ENCODE data around the gene DEDD.

Gene DEDD

DNA sequence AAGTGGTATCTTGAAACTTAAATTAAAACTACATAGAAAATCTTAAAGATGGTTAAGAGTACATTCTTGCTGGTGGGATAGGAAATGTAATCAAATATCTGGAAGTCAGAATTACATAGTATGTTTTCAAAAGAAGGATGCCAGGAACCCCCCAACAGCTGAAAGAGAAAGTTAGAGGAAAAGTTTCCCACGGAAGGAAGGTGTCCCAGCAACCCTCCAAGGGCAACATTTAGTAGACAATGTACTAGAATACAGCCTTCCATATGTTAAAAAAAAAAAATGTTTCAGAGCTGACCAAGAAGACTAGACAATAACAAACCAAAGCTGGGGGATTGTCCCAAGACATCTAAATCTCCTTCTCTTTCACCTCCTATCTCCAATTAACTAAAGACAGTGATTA, 2.2 kb downstream of the DEDD start:
- H3K4me3 ChIP-seq (ENCODE audit: control insufficient read depth, low read depth, low read length), result no peak overlapping the region
- DNase-seq (ENCODE audit: low read depth), result no peak

DNA sequence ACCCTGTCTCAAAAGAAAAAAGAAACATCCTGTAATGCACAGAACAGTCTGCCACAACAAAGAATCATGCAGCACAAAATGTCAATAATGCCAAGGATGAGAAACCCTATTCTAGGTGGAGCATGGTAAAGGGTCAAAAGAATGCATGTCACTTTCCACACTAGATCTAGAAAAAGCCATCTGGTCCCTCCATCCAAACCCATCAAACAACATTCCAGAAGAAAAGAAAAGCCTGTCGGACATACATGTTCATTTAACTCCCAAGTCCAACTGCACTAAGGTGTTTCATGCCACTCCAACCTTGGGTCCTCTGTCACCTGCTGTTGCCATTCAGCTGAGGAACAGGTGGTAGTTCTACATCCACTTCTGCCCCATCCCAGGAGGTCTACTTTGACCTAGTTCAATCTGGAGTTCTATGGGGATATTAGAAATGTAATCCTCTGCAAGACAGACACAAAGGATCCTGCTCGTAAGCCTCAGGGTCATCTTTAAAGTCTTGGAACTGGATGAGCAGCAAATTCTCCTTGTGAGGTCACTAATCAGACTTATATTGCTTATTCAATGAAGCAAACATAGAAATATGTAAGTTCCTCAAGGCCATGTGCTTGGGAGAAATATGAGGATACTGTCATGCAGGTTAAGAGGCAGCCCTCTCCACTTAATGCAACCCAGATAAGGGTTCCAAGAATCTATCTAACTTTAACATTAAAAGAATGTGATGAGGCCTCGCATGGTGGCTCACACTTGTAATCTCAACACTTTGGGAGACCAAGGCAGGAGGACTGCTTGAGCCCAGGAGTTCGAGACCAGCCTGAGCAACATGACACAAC, 3.7 kb downstream of the DEDD start:
- TF ChIP-seq CTCF (IDR thresholded peaks at IDR 0.05; ENCODE audit: control insufficient read depth, insufficient read depth, low read depth, low read length, missing control alignments), result no peak
- no peak overlapping the region for H3K4me3 ChIP-seq (ENCODE audit: control insufficient read depth, low read depth, low read length)
- DNase-seq (ENCODE audit: low read depth), result no peak

More for the DNA sequence above, 2.2 kb downstream of the DEDD start:
- TF ChIP-seq CTCF (IDR thresholded peaks at IDR 0.05; ENCODE audit: control insufficient read depth, insufficient read depth, low read depth, low read length, missing control alignments), result no peak

DNA sequence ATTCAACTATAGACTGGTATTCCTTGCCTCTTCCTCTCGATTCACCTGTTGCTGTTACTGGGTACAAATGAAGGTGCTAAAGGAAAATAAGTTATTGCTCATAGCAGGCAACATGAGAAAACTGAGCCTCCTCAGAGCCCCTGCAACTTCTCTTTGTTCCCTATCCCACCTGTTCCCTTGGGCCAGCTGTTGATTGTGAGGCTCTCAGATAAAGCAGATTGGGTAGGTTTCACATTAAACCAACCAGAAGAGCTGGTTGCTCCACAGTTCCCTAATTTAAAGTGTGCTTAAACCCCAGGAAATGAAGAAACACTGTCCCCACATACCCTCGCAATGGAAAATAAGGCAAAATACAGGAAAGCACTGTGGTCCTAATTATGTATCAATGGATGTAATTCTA, 4.8 kb downstream of the DEDD start:
- no peak for DNase-seq (ENCODE audit: low read depth)
- no peak overlapping the region for H3K4me3 ChIP-seq (ENCODE audit: control insufficient read depth, low read depth, low read length)
- TF ChIP-seq CTCF (IDR thresholded peaks at IDR 0.05; ENCODE audit: control insufficient read depth, insufficient read depth, low read depth, low read length, missing control alignments), result no peak

- no peak for DNase-seq (ENCODE audit: low read depth)
- no peak for TF ChIP-seq CTCF (IDR thresholded peaks at IDR 0.05; ENCODE audit: control insufficient read depth, insufficient read depth, low read depth, low read length, missing control alignments)
- no peak overlapping the region for H3K4me3 ChIP-seq (ENCODE audit: control insufficient read depth, low read depth, low read length)
Observed at GRCh38 chr1:161122967-161123366, 9.5 kb downstream of the DEDD start.

DNA sequence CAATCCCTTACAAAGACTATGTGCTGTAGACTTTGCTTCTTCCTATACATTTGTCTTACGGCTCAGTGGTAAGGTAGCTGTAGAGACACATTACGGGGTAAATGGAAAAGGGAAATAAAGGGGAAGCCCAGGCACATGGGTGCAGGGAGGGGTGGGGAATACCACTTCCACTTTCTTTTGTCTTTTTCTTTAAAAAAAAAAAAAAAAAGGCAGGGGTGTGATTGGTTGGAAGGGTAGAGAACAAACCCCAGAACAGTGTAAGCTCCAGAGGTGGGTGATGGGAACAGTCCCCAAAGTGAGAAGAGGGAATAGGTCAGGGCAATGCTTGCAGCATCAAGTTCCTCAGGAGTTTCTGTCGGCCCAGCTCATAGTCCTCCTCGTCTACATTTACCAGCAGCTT, 10.6 kb downstream of the DEDD start:
- DNase-seq (ENCODE audit: low read depth), result no peak
- no peak for TF ChIP-seq CTCF (IDR thresholded peaks at IDR 0.05; ENCODE audit: control insufficient read depth, insufficient read depth, low read depth, low read length, missing control alignments)

DNA sequence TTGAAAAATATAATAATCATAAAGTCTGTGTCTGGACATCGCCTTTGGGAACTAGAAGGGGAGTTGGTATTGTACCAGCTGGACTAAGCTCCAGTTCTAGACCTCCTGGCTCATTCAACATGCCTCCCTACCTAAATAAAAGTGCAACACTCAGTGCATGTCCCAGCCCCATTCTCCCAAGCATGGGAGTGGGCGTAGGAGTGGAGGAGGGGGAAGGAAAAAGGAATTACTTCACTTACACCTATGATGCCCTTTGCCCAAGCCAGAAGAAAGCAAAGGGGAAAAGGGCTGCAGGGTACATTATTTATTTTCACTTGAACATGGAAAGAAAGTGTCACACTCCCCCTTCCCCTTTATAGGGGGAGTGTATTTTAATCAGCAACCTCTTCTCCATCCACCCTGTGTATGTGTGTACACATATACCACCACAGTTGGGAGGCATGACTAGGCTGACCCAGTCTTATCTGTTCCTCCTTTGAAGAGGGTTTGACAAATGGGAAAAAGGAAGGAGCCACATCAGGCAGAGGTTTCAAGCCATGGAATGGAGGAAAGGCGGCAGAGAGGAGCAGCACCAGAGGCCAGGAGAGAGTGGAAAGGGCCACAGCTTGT, 11.3 kb downstream of the DEDD start:
- DNase-seq (ENCODE audit: low read depth), result no peak
- TF ChIP-seq CTCF (IDR thresholded peaks at IDR 0.05; ENCODE audit: control insufficient read depth, insufficient read depth, low read depth, low read length, missing control alignments), result no peak

More for the DNA sequence above, 10.6 kb downstream of the DEDD start:
- H3K4me3 ChIP-seq (ENCODE audit: control insufficient read depth, low read depth, low read length), result no peak overlapping the region

More for the DNA sequence above, 11.3 kb downstream of the DEDD start:
- H3K4me3 ChIP-seq (ENCODE audit: control insufficient read depth, low read depth, low read length), result no peak overlapping the region
